GM12878 (cell line): Measurements from ENCODE around the gene ZNF397. TPM values are rescaled to one million over a fixed set of nuclear protein-coding genes. Genes with fewer than 3 reads are reported as not detected.

Experiments used
- ATAC-seq: fragments of 200-7000 bp; cut with Tn5 transposase; 3 replicates; pipeline ENCODE4 v1.9.1; 2020; ENCODE audit warnings: mild to moderate bottlenecking, moderate library complexity
- BruUV-seq: library from RNA; stranded (reverse); fragments of 400-500 nt; replicated peaks from 2 replicates; lab custom pipeline; 2021; lab: Mats Ljungman, UMichigan
- CTCF ChIA-PET: fragments of 300-600 bp; sonication (Branson Sonifier 250); formaldehyde crosslinking; extraction: SDS; loops from one replicate; lab custom pipeline; 2021; ENCODE audit warnings: inconsistent platforms; lab: Yijun Ruan, JAX
- POLR2A ChIA-PET: fragments of 350-600 bp; formaldehyde crosslinking; extraction: SDS; loops from one replicate; lab custom pipeline; 2021; ENCODE audit warnings: inconsistent platforms; lab: Charles Lee
- RAD21 ChIA-PET: fragments of 300-600 bp; sonication (Branson Sonifier 250); formaldehyde crosslinking; loops from one replicate; lab custom pipeline; 2023; ENCODE audit warnings: antibody characterized with exemption; ENCODE audit not compliant: unreplicated experiment; lab: Charles Lee
- SMC1A ChIA-PET: fragments of 300-600 bp; sonication (Branson Sonifier 250); formaldehyde crosslinking; loops from one replicate; lab custom pipeline; 2023; ENCODE audit not compliant: unreplicated experiment, uncharacterized antibody; lab: Charles Lee
- DNase-seq: peaks from one replicate; pipeline ENCODE4 v3.0.0-alpha.2; 2011; ENCODE audit warnings: low read depth, low spot score
- FAIRE-seq: peaks from 3 replicates; lab custom pipeline; 2011; peaks lifted over from hg19 to GRCh38; lab: Jason Lieb, UNC
- H2AFZ ChIP-seq: 2 replicates; pipeline ENCODE4 v1.6.0; 2011; ENCODE audit warnings: low read depth, low read length, control low read depth; ENCODE audit not compliant: control insufficient read depth
- H3K27ac ChIP-seq: 2 replicates; pipeline ENCODE4 v1.5.1; 2011; ENCODE audit warnings: control low read depth; ENCODE audit not compliant: control insufficient read depth, insufficient read depth
- H3K27me3 ChIP-seq, 2 experiments: replicated peaks in 1 of 2; 2 replicates each; pipeline versions ENCODE4 v1.6.0 to v1.6.1; 2011; ENCODE audit warnings: low read length in 1 of 2; ENCODE audit not compliant: control insufficient read depth in 2 of 2, insufficient read depth in 2 of 2
- H3K36me3 ChIP-seq, 2 experiments: 2 replicates each; pipeline ENCODE4 v1.5.1; 2011; ENCODE audit warnings: low read length in 1 of 2; ENCODE audit not compliant: control insufficient read depth in 2 of 2, insufficient read depth in 2 of 2
- H3K4me1 ChIP-seq: 2 replicates; pipeline ENCODE4 v1.6.1; 2011; ENCODE audit warnings: mild to moderate bottlenecking, low read length, moderate library complexity, mixed read lengths; ENCODE audit not compliant: control insufficient read depth, insufficient read depth
- H3K4me2 ChIP-seq: 2 replicates; pipeline ENCODE4 v1.6.0; 2011; ENCODE audit warnings: control low read depth; ENCODE audit not compliant: control insufficient read depth, insufficient read depth
- H3K4me3 ChIP-seq: fragments of 200-600 bp; sonication (generic); 2 replicates; pipeline ENCODE4 v1.5.1; 2016
- H3K79me2 ChIP-seq: 2 replicates; pipeline ENCODE4 v1.6.0; 2011; ENCODE audit warnings: low read length; ENCODE audit not compliant: control insufficient read depth, insufficient read depth
- H3K9ac ChIP-seq: 2 replicates; pipeline ENCODE4 v1.8.0; 2011; ENCODE audit warnings: low read length, control low read depth, mixed read lengths; ENCODE audit not compliant: control insufficient read depth, insufficient read depth
- H3K9me3 ChIP-seq: replicated peaks from 3 replicates; pipeline ENCODE4 v1.5.1; 2011; ENCODE audit warnings: mild to moderate bottlenecking, low read length; ENCODE audit not compliant: control insufficient read depth, insufficient read depth
- H4K20me1 ChIP-seq: 2 replicates; pipeline ENCODE4 v1.6.0; 2011; ENCODE audit not compliant: control insufficient read depth, insufficient read depth
- DPF2 ChIP-seq: fragments of 450-650 bp; IDR thresholded peaks from 2 replicates; pipeline ENCODE4 v1.6.1; 2017; ENCODE audit warnings: mild to moderate bottlenecking
- MTA3 ChIP-seq: IDR thresholded peaks from 2 replicates; pipeline ENCODE4 v1.6.1; 2012; ENCODE audit warnings: low read length, inconsistent platforms, borderline replicate concordance
- MYC ChIP-seq: IDR thresholded peaks from 2 replicates; pipeline ENCODE4 v1.6.1; 2011; ENCODE audit warnings: mild to moderate bottlenecking, low read length, moderate library complexity, inconsistent platforms; ENCODE audit not compliant: insufficient read depth, insufficient replicate concordance, insufficient read length, severe bottlenecking
- NBN ChIP-seq: fragments of 450-650 bp; IDR thresholded peaks from 2 replicates; pipeline ENCODE4 v1.6.1; 2016
- POLR2AphosphoS2 ChIP-seq: IDR thresholded peaks from 2 replicates; pipeline ENCODE4 v1.6.1; 2011; ENCODE audit warnings: low read depth, mild to moderate bottlenecking, low read length, improper control_type of control experiment, moderate library complexity
- POU2F2 ChIP-seq: IDR thresholded peaks from 3 replicates; pipeline ENCODE4 v1.6.1; 2011; ENCODE audit warnings: low read depth, mild to moderate bottlenecking, low read length, borderline replicate concordance
- SIX5 ChIP-seq: IDR thresholded peaks from 2 replicates; pipeline ENCODE4 v1.6.1; 2011; ENCODE audit warnings: mild to moderate bottlenecking, low read depth, low read length, moderate library complexity; ENCODE audit not compliant: severe bottlenecking
- SMAD5 ChIP-seq: IDR thresholded peaks from 2 replicates; pipeline ENCODE4 v1.6.1; 2016; ENCODE audit warnings: antibody characterized with exemption, low read depth
- SREBF2 ChIP-seq: IDR thresholded peaks from 2 replicates; pipeline ENCODE4 v1.6.1; 2012; ENCODE audit warnings: mild to moderate bottlenecking, low read length
- SUPT20H ChIP-seq: IDR thresholded peaks from 2 replicates; pipeline ENCODE4 v1.6.1; 2011; ENCODE audit warnings: low read depth, mild to moderate bottlenecking, low read length, moderate library complexity, borderline replicate concordance; ENCODE audit not compliant: control insufficient read depth
- TARDBP ChIP-seq: IDR thresholded peaks from 2 replicates; pipeline ENCODE4 v1.6.1; 2016; ENCODE audit warnings: borderline replicate concordance
- TCF3 ChIP-seq: IDR thresholded peaks from 2 replicates; pipeline ENCODE4 v1.6.1; 2012; ENCODE audit warnings: low read depth, mild to moderate bottlenecking, low read length, borderline replicate concordance; ENCODE audit not compliant: insufficient read depth
- YBX1 ChIP-seq: fragments of 450-650 bp; IDR thresholded peaks from 2 replicates; pipeline ENCODE4 v1.6.1; 2016; ENCODE audit warnings: antibody characterized with exemption
- YY1 ChIP-seq: IDR thresholded peaks from 2 replicates; pipeline ENCODE4 v1.6.1; 2011; ENCODE audit warnings: low read depth, mild to moderate bottlenecking, low read length
- ZBED1 ChIP-seq: IDR thresholded peaks from 2 replicates; pipeline ENCODE4 v1.6.1; 2016; ENCODE audit warnings: borderline replicate concordance
- ZNF217 ChIP-seq: fragments of 450-650 bp; IDR thresholded peaks from 2 replicates; pipeline ENCODE4 v1.6.1; 2017; ENCODE audit warnings: antibody characterized with exemption, mild to moderate bottlenecking
- ZNF622 ChIP-seq: fragments of 450-650 bp; IDR thresholded peaks from 2 replicates; pipeline ENCODE4 v1.6.1; 2017; ENCODE audit warnings: mild to moderate bottlenecking, inconsistent platforms
- ZZZ3 ChIP-seq: IDR thresholded peaks from 2 replicates; pipeline ENCODE4 v1.6.1; 2011; ENCODE audit warnings: low read depth; ENCODE audit not compliant: control insufficient read depth, insufficient read length
- WGBS: methylation state at CpG from one replicate; pipeline ENCODE4 v1.1.6; 2016; ENCODE audit warnings: low lambda C conversion rate; ENCODE audit not compliant: insufficient replicate concordance, insufficient coverage; ENCODE audit errors: missing lambda C conversion rate; 5-methylcytosine and 5-hydroxymethylcytosine counted together
- in situ Hi-C: fragments of 300-500 bp; cut with MboI; formaldehyde crosslinking; loops from 9 replicates; pipeline ENCODE4 v1.14.3; 2018; ENCODE audit warnings: mixed read lengths
- intact Hi-C: fragments of 100-400 bp; cut with micrococcal nuclease; formaldehyde crosslinking; loops from one replicate; pipeline ENCODE4 v1.14.2; 2022; ENCODE audit not compliant: unreplicated experiment
- polyA plus RNA-seq, 11 experiments: library from polyadenylated mRNA; depleted of rRNA in 4 of 11; unstranded in 6 of 11; stranded (reverse) in 5 of 11; fragments of >200 nt; fragmentation: Nextera tagmentation in 4 of 11; fragmentation: Illumina TruSeq in 1 of 11; extraction: Ambion mirVana in 4 of 11; extraction: Trizol in 1 of 11; gene quantifications; 1 replicate in 1 of 11; 2 replicates in 10 of 11; pipeline versions ENCODE4 v1.2.1 to v1.2.3, GENCODE V29; 2011 to 2016; ENCODE audit warnings: inconsistent platforms in 2 of 11, missing spikeins in 2 of 11, low read depth in 1 of 11
- total RNA-seq, 4 experiments: library from RNA; depleted of rRNA in 3 of 4; stranded (reverse); fragments of >200 nt in 3 of 4; fragmentation: Illumina TruSeq in 1 of 4; extraction: Trizol in 1 of 4; gene quantifications; 2 replicates each; pipeline versions ENCODE4 v1.2.1 to v1.2.3, GENCODE V29; 2013 to 2021

The ZNF397 gene
- total and polyA plus RNA-seq, 10 of the 15 experiments (the other 5 are each of a cell fraction or from before 2014, with no cell fraction given): 5.2 to 13.3 (median 10.8) TPM

DNA sequence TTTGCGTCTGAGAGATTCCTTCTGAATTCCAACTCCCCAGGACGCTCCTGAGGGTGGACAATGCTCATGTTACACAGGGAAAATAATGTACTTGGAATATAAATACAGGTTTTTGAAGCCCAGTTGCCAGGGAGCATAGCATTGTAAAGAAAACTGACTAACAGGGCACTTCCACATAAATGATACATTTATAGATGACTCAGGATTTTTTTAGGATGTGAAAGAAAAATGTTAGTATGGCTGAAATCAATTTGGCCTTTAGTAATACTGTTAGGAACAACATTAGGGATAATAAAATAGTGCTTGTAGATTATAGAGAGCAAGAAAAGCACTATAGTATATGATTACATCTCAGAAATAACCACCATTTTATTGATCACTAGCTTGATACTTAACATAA lies 23.6 kb downstream of the ZNF397 start:
- no peak for ATAC-seq
- Histone ChIP-seq H3K4me3 (no peak overlapping the region), H3K36me3 (0 out of 4 replicates have a peak, but pooled peaks cover 0 to 4% of the 10 kb centered on the region in 2 experiments), H2AFZ (no peak overlapping the region), H3K4me2 (no peak overlapping the region), H3K9me3 (peaks cover 11% of the 10 kb centered on the region; the same call in 2 of the 3 replicates), H3K9ac (no peak overlapping the region), H4K20me1 (no peaks in the 10 kb centered on the region), H3K79me2 (no peaks in the 10 kb centered on the region), H3K4me1 (no peaks in the 10 kb centered on the region), H3K27ac (no peak overlapping the region), H3K27me3 (no peaks in the 10 kb centered on the region)
- ChIA-PET CTCF (no interaction called here), SMC1A (no interaction called here), RAD21 (no interaction called here), POLR2A (no interaction called here)
- 93% methylated on average over 2 of the region's 2 CpGs for WGBS
- no peak for DNase-seq
- no peak for FAIRE-seq
- in situ Hi-C loops (no loop called here), intact Hi-C loops (no loop called here)
- no peak for TF ChIP-seq POLR2AphosphoS2
- TF ChIP-seq NBN: no peak
- TF ChIP-seq MYC: no peak
- TF ChIP-seq POU2F2: no peak
- TF ChIP-seq YBX1: no peak
- TF ChIP-seq ZZZ3: no peak
- no peak for TF ChIP-seq SUPT20H
- TF ChIP-seq SIX5: no peak
- TF ChIP-seq TCF3: no peak
- TF ChIP-seq MTA3: no peak
- TF ChIP-seq TARDBP: no peak
- TF ChIP-seq DPF2: no peak
- TF ChIP-seq ZNF217: no peak
- TF ChIP-seq SMAD5: no peak
- no peak for TF ChIP-seq YY1
- TF ChIP-seq ZBED1: no peak
- TF ChIP-seq SREBF2: no peak
- TF ChIP-seq ZNF622: no peak
- no TSS peak for BruUV-seq
